Transverse colon (tissue), 3 donors: ENCODE data around the gene IDH3G.

ENCODE experiments used
- POLR2A ChIP-seq: fragments of 450-650 bp; IDR thresholded peaks from one replicate; pipeline ENCODE4 v1.6.1; 2016; ENCODE audit warnings: antibody characterized with exemption, mild to moderate bottlenecking, moderate library complexity
- TF ChIP-seq, protein P1 (sequence below), 5 experiments: fragments of 200-600 bp in 3 of 5; fragments of 450-650 bp in 2 of 5; sonication (generic) in 3 of 5; IDR thresholded peaks; 1 replicate in 2 of 5; 2 replicates in 3 of 5; pipeline ENCODE4 v1.5.1; 2016 to 2017; ENCODE audit warnings: antibody characterized with exemption in 5 of 5, inconsistent platforms in 3 of 5, mild to moderate bottlenecking in 2 of 5, moderate library complexity in 1 of 5

GRCh38 chrX:153736071-153736820 lies 57.9 kb downstream of the IDH3G start:
- TF ChIP-seq, protein P1, sequence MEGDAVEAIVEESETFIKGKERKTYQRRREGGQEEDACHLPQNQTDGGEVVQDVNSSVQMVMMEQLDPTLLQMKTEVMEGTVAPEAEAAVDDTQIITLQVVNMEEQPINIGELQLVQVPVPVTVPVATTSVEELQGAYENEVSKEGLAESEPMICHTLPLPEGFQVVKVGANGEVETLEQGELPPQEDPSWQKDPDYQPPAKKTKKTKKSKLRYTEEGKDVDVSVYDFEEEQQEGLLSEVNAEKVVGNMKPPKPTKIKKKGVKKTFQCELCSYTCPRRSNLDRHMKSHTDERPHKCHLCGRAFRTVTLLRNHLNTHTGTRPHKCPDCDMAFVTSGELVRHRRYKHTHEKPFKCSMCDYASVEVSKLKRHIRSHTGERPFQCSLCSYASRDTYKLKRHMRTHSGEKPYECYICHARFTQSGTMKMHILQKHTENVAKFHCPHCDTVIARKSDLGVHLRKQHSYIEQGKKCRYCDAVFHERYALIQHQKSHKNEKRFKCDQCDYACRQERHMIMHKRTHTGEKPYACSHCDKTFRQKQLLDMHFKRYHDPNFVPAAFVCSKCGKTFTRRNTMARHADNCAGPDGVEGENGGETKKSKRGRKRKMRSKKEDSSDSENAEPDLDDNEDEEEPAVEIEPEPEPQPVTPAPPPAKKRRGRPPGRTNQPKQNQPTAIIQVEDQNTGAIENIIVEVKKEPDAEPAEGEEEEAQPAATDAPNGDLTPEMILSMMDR (IDR thresholded peaks at IDR 0.05), result no peak
- no peak for TF ChIP-seq POLR2A
